Mesenchymal stem cell (in vitro differentiated cells and primary cell): ENCODE measurements around the gene NFE2L3.

Experiments used
- DNase-seq: peaks from one replicate; pipeline ENCODE4 v3.0.0-alpha.2; 2013
- H2AFZ ChIP-seq: one replicate; pipeline ENCODE4 v1.6.1; 2013; ENCODE audit warnings: low read depth, mild to moderate bottlenecking, control low read depth, inconsistent platforms, low read length, moderate library complexity
- H2AK5ac ChIP-seq: 2 replicates; pipeline ENCODE4 v1.6.1; 2013; ENCODE audit warnings: low read length, moderate library complexity, mild to moderate bottlenecking, inconsistent platforms; ENCODE audit not compliant: severe bottlenecking
- H2BK120ac ChIP-seq: one replicate; pipeline ENCODE4 v1.6.1; 2013; ENCODE audit warnings: low read depth, mild to moderate bottlenecking, inconsistent platforms, low read length, moderate library complexity
- H2BK12ac ChIP-seq, 2 experiments: one replicate each; pipeline ENCODE4 v1.6.1; 2013; ENCODE audit warnings: inconsistent platforms in 2 of 2, low read length in 2 of 2, mild to moderate bottlenecking in 2 of 2, moderate library complexity in 2 of 2, control low read depth in 1 of 2
- H2BK15ac ChIP-seq: one replicate; pipeline ENCODE4 v1.6.1; 2013; ENCODE audit warnings: mild to moderate bottlenecking, low read depth, inconsistent platforms; ENCODE audit not compliant: poor library complexity, severe bottlenecking
- H2BK5ac ChIP-seq: 2 replicates; pipeline ENCODE4 v1.6.1; 2013; ENCODE audit warnings: low read depth, mild to moderate bottlenecking, low read length, control low read depth, inconsistent platforms; ENCODE audit not compliant: poor library complexity, severe bottlenecking
- H3K14ac ChIP-seq, 2 experiments: one replicate each; pipeline ENCODE4 v1.6.1; 2013; ENCODE audit warnings: inconsistent platforms in 2 of 2, low read length in 2 of 2, control low read depth in 1 of 2, mild to moderate bottlenecking in 1 of 2, moderate library complexity in 1 of 2
- H3K18ac ChIP-seq, 2 experiments: one replicate each; pipeline ENCODE4 v1.6.1; 2013; ENCODE audit warnings: inconsistent platforms in 2 of 2, low read length in 2 of 2, control low read depth in 1 of 2, low read depth in 1 of 2, mild to moderate bottlenecking in 1 of 2
- H3K23ac ChIP-seq, 2 experiments: one replicate each; pipeline ENCODE4 v1.6.1; 2013; ENCODE audit warnings: inconsistent platforms in 2 of 2, low read length in 2 of 2, mild to moderate bottlenecking in 2 of 2, moderate library complexity in 2 of 2, control low read depth in 1 of 2
- H3K27ac ChIP-seq: 2 replicates; pipeline ENCODE4 v1.5.1; 2013; ENCODE audit warnings: mild to moderate bottlenecking, moderate library complexity, low read length, control low read depth, inconsistent platforms; ENCODE audit not compliant: poor library complexity, severe bottlenecking
- H3K27me3 ChIP-seq, 2 experiments: 2 replicates each; pipeline versions ENCODE4 v1.6.1 to v1.7.0; 2013; ENCODE audit warnings: low read length in 2 of 2, mild to moderate bottlenecking in 2 of 2, moderate library complexity in 2 of 2, control low read depth in 1 of 2, inconsistent platforms in 1 of 2; ENCODE audit not compliant: control insufficient read depth in 1 of 2, insufficient read depth in 1 of 2
- H3K36me3 ChIP-seq, 2 experiments: 2 replicates each; pipeline versions ENCODE4 v1.6.1 to v1.7.0; 2013; ENCODE audit warnings: low read length in 2 of 2, control low read depth in 1 of 2, inconsistent platforms in 1 of 2, low read depth in 1 of 2, mild to moderate bottlenecking in 1 of 2; ENCODE audit not compliant: insufficient read depth in 2 of 2, control insufficient read depth in 1 of 2
- H3K4ac ChIP-seq, 2 experiments: one replicate each; pipeline ENCODE4 v1.6.1; 2013; ENCODE audit warnings: inconsistent platforms in 2 of 2, low read length in 2 of 2, mild to moderate bottlenecking in 2 of 2, moderate library complexity in 2 of 2, control low read depth in 1 of 2, low read depth in 1 of 2
- H3K4me1 ChIP-seq: 2 replicates; pipeline ENCODE4 v1.6.1; 2013; ENCODE audit warnings: low read depth, low read length, control low read depth; ENCODE audit not compliant: control insufficient read depth, insufficient read depth
- H3K4me2 ChIP-seq: 2 replicates; pipeline ENCODE4 v1.6.1; 2013; ENCODE audit warnings: low read length, mild to moderate bottlenecking, inconsistent platforms; ENCODE audit not compliant: poor library complexity, severe bottlenecking
- H3K4me3 ChIP-seq, 2 experiments: 2 replicates each; pipeline versions ENCODE4 v1.5.1 to v1.7.0; 2013; ENCODE audit warnings: low read length in 2 of 2, mild to moderate bottlenecking in 2 of 2, control low read depth in 1 of 2, low read depth in 1 of 2; ENCODE audit not compliant: insufficient read depth in 1 of 2
- H3K79me1 ChIP-seq: replicated peaks from 2 replicates; pipeline ENCODE4 v1.6.1; 2013; ENCODE audit warnings: mild to moderate bottlenecking, control low read depth, low read length, inconsistent platforms; ENCODE audit not compliant: poor library complexity, severe bottlenecking
- H3K9ac ChIP-seq: 2 replicates; pipeline ENCODE4 v1.7.0; 2013; ENCODE audit warnings: mild to moderate bottlenecking, low read length, moderate library complexity
- H3K9me3 ChIP-seq: 2 replicates; pipeline ENCODE4 v1.7.0; 2013; ENCODE audit warnings: mild to moderate bottlenecking, low read length; ENCODE audit not compliant: control insufficient read depth
- H4K8ac ChIP-seq: one replicate; pipeline ENCODE4 v1.6.1; 2013; ENCODE audit warnings: inconsistent platforms, mild to moderate bottlenecking, low read length, moderate library complexity
- H4K91ac ChIP-seq: one replicate; pipeline ENCODE4 v1.6.1; 2013; ENCODE audit warnings: mild to moderate bottlenecking, low read length, inconsistent platforms
- WGBS: methylation state at CpG from one replicate; pipeline ENCODE4 v1.1.7; 2013; ENCODE audit warnings: mixed read lengths; 5-methylcytosine and 5-hydroxymethylcytosine counted together

NFE2L3 gene

GRCh38 chr7:26195182-26195581, 43.2 kb downstream of the NFE2L3 start:
- no peak overlapping the region for H3K23ac ChIP-seq
- H2BK15ac ChIP-seq = no peak overlapping the region
- peaks cover 8 to 84% of the 10 kb centered on the region in 2 experiments for H3K36me3 ChIP-seq
- WGBS = 98% methylated on average over 4 of the region's 5 CpGs
- no peaks in the 10 kb centered on the region for H3K9me3 ChIP-seq
- no peak overlapping the region for H2AFZ ChIP-seq
- no peak overlapping the region for H2AK5ac ChIP-seq
- peak overlapping the region; percentile 100 for H3K9ac ChIP-seq
- peaks cover 9% of the 10 kb centered on the region for H3K4me1 ChIP-seq
- no peak overlapping the region for H4K91ac ChIP-seq
- no peak overlapping the region for H3K4me2 ChIP-seq
- no peak overlapping the region for H2BK120ac ChIP-seq
- no peak for DNase-seq
- H3K14ac ChIP-seq = no peak overlapping the region
- no peaks in the 10 kb centered on the region for H3K27me3 ChIP-seq
- H3K27ac ChIP-seq = no peak overlapping the region
- no peak overlapping the region for H3K4ac ChIP-seq
- no peak overlapping the region for H3K4me3 ChIP-seq
- no peaks in the 10 kb centered on the region for H3K79me1 ChIP-seq
- no peak overlapping the region for H4K8ac ChIP-seq
- no peak overlapping the region for H2BK12ac ChIP-seq
- H3K18ac ChIP-seq = no peak overlapping the region
- no peak overlapping the region for H2BK5ac ChIP-seq

- Histone ChIP-seq H3K9me3 (no peaks in the 10 kb centered on the region), H4K8ac (no peak overlapping the region), H3K18ac (no peak overlapping the region), H4K91ac (no peak overlapping the region), H2BK15ac (no peak overlapping the region), H2BK12ac (no peak overlapping the region), H3K79me1 (no peaks in the 10 kb centered on the region), H3K36me3 (peaks cover 8 to 75% of the 10 kb centered on the region in 2 experiments), H2BK120ac (no peak overlapping the region), H3K4ac (no peak overlapping the region), H3K23ac (no peak overlapping the region), H2AK5ac (no peak overlapping the region), H2BK5ac (no peak overlapping the region), H3K27me3 (no peaks in the 10 kb centered on the region), H2AFZ (no peak overlapping the region), H3K4me3 (peak overlapping the region in 1 of 2 experiments; percentile 100), H3K9ac (peak overlapping the region; percentile 100), H3K14ac (no peak overlapping the region), H3K4me2 (no peak overlapping the region), H3K27ac (no peak overlapping the region), H3K4me1 (peaks cover 9% of the 10 kb centered on the region)
- DNase-seq = no peak
- 82% methylated on average over 9 of the region's 10 CpGs for WGBS
These were observed 44.1 kb downstream of the NFE2L3 start for GRCh38 chr7:26195867-26196657.

GRCh38 chr7:26197153-26198115, 45.4 kb downstream of the NFE2L3 start:
- peak overlapping the region in 1 of 2 experiments; percentile 100 for H3K4me3 ChIP-seq

More at GRCh38 chr7:26197153-26198115, 45.4 kb downstream of the NFE2L3 start:
- no peak overlapping the region for H3K23ac ChIP-seq
- peak overlapping the region; percentile 27 for H3K4me2 ChIP-seq
- H3K27ac ChIP-seq = no peak overlapping the region
- no peak overlapping the region for H3K4ac ChIP-seq
- H3K4me1 ChIP-seq = peaks cover 9% of the 10 kb centered on the region
- peaks cover 8 to 62% of the 10 kb centered on the region in 2 experiments for H3K36me3 ChIP-seq
- H2BK5ac ChIP-seq = no peak overlapping the region
- DNase-seq = no peak
- no peak overlapping the region for H4K91ac ChIP-seq
- H4K8ac ChIP-seq = no peak overlapping the region
- H3K9me3 ChIP-seq = no peaks in the 10 kb centered on the region
- no peak overlapping the region for H2BK12ac ChIP-seq
- no peak overlapping the region for H2AFZ ChIP-seq
- H2BK120ac ChIP-seq = no peak overlapping the region
- no peak overlapping the region for H2AK5ac ChIP-seq
- no peaks in the 10 kb centered on the region for H3K27me3 ChIP-seq
- no peak overlapping the region for H2BK15ac ChIP-seq
- H3K14ac ChIP-seq = no peak overlapping the region
- no peak overlapping the region for H3K18ac ChIP-seq
- peak overlapping the region; percentile 100 for H3K9ac ChIP-seq
- 31% methylated on average over 4 of the region's 5 CpGs for WGBS
- no peaks in the 10 kb centered on the region for H3K79me1 ChIP-seq
